ENCODE data around the gene NT5M. TPM values are rescaled to one million over a fixed set of nuclear protein-coding genes. Genes with fewer than 3 reads are reported as not detected.

The NT5M gene
- total RNA-seq, 1 experiment from 2014 or later = 6.6 TPM

DNA sequence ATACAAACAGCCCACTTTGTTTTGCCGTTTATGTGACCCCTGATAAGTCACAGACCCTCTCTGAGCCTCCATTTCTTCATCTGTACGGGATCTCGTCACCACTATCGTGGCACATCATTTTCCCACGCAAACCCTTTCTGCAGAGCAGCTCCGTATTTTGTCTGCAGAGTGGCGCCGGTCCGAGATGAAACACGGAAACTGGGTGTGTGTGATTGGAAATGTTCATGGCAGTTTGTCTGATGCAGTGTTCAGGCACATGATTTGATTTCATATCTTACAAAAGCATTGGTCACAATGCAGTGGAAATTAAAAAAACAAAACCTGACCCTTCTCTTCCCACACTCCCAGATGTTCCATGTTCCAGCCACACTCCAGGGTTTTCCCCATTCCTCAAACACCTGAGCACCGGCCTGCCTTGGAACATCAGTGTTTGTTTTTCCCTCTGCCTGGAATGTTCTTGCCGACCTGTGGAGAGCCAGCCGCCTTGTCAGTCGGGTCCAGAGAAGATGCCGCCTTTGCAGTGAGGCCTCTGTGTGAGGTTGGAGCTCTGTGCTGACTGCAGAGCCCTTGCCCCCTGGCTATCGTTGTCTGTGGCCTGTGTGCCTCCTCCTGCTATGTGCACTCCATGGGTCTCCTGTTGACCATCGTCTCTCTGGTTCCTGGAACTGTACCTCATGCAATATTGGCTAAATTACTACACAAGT, 39.2 kb downstream of the NT5M start:
- H4K91ac ChIP-seq (ENCODE audit: insufficient read length, low read depth, low read length) = no peak overlapping the region
- WGBS (ENCODE audit: extremely low coverage, insufficient read length, low lambda C conversion rate) = no CpG with 5 or more reads among the region's 17 CpGs
- no peak overlapping the region for H3K9ac ChIP-seq (ENCODE audit: extremely low read depth, insufficient read length, low read length)
- DNase-seq = peak; percentile 26
- no peak overlapping the region for H2BK20ac ChIP-seq (ENCODE audit: low read depth, low read length, poor library complexity, severe bottlenecking)
- H2BK120ac ChIP-seq (ENCODE audit: low read depth, low read length, poor library complexity, severe bottlenecking) = no peak overlapping the region
- H3K18ac ChIP-seq (ENCODE audit: insufficient read length, low read depth, low read length) = no peak overlapping the region
- H3K79me2 ChIP-seq (ENCODE audit: insufficient read depth, low read length) = no peaks in the 10 kb centered on the region
- no peak overlapping the region for H4K5ac ChIP-seq (ENCODE audit: insufficient read length, low read depth, low read length)
- TF ChIP-seq, protein P1, sequence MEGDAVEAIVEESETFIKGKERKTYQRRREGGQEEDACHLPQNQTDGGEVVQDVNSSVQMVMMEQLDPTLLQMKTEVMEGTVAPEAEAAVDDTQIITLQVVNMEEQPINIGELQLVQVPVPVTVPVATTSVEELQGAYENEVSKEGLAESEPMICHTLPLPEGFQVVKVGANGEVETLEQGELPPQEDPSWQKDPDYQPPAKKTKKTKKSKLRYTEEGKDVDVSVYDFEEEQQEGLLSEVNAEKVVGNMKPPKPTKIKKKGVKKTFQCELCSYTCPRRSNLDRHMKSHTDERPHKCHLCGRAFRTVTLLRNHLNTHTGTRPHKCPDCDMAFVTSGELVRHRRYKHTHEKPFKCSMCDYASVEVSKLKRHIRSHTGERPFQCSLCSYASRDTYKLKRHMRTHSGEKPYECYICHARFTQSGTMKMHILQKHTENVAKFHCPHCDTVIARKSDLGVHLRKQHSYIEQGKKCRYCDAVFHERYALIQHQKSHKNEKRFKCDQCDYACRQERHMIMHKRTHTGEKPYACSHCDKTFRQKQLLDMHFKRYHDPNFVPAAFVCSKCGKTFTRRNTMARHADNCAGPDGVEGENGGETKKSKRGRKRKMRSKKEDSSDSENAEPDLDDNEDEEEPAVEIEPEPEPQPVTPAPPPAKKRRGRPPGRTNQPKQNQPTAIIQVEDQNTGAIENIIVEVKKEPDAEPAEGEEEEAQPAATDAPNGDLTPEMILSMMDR (conservative IDR thresholded peaks at IDR 0.05) = no peak
- no peak overlapping the region for H4K8ac ChIP-seq (replicated peaks; ENCODE audit: insufficient read length, low read depth, low read length)
- no peak overlapping the region for H3K4me2 ChIP-seq (ENCODE audit: insufficient read depth, insufficient read length, low read length)
- Mint-ChIP-seq H3K36me3 (ENCODE audit: insufficient read depth in 1 of 3, low read depth in 3 of 3) (no peaks in the 10 kb centered on the region), H3K27ac (no peak overlapping the region), H3K4me1 (no peaks in the 10 kb centered on the region), H3K9me3 (no peaks in the 10 kb centered on the region), H3K27me3 (ENCODE audit: low read depth) (no peaks in the 10 kb centered on the region), H3K4me3 (no peak overlapping the region)
- H3K23me2 ChIP-seq (ENCODE audit: insufficient read length, low read depth, low read length, poor library complexity, severe bottlenecking) = no peaks in the 10 kb centered on the region
- H3K14ac ChIP-seq (ENCODE audit: insufficient read depth, low read length) = no peak overlapping the region
- no peaks in the 10 kb centered on the region for H3K4me1 ChIP-seq (ENCODE audit: insufficient read depth, low read length)
- no peak overlapping the region for H2AK5ac ChIP-seq (ENCODE audit: insufficient read length, low read length)
- no peak overlapping the region for H2AFZ ChIP-seq (ENCODE audit: low read length)
- no peaks in the 10 kb centered on the region for H3K9me3 ChIP-seq (ENCODE audit: control insufficient read depth, low read depth, low read length)
- no peak overlapping the region for H3K23ac ChIP-seq (ENCODE audit: insufficient read length, low read depth, low read length)
- no peaks in the 10 kb centered on the region for H3K27me3 ChIP-seq (ENCODE audit: insufficient read depth, low read length)
- H4K20me1 ChIP-seq (ENCODE audit: control insufficient read depth, insufficient read depth, insufficient read length) = peaks cover 3% of the 10 kb centered on the region
- no peak overlapping the region for H2BK5ac ChIP-seq (ENCODE audit: insufficient read length, low read length)
- no peak overlapping the region for H2BK12ac ChIP-seq (ENCODE audit: insufficient read length, low read depth, low read length)
- no peak overlapping the region for H2BK15ac ChIP-seq (ENCODE audit: low read depth, low read length)
- H3T11ph ChIP-seq (ENCODE audit: low read length) = no peak overlapping the region
- H3K27ac ChIP-seq (ENCODE audit: insufficient read length, low read depth, low read length) = no peak overlapping the region
- no peaks in the 10 kb centered on the region for H3K79me1 ChIP-seq (ENCODE audit: insufficient read depth, low read depth, low read length, poor library complexity, severe bottlenecking)
- H3K4ac ChIP-seq (ENCODE audit: low read depth, low read length) = no peak overlapping the region
- no peak overlapping the region for H3K56ac ChIP-seq (ENCODE audit: insufficient read length, low read depth, low read length)

All from H9 (cell line).